GM21367 (cell line): ENCODE results near the gene HIVEP3.

Source experiments
- ATAC-seq: cut with Tn5 transposase; IDR thresholded peaks from one replicate; pipeline ENCODE4 v1.9.1; 2021; ENCODE audit not compliant: unreplicated experiment

The HIVEP3 gene

DNA sequence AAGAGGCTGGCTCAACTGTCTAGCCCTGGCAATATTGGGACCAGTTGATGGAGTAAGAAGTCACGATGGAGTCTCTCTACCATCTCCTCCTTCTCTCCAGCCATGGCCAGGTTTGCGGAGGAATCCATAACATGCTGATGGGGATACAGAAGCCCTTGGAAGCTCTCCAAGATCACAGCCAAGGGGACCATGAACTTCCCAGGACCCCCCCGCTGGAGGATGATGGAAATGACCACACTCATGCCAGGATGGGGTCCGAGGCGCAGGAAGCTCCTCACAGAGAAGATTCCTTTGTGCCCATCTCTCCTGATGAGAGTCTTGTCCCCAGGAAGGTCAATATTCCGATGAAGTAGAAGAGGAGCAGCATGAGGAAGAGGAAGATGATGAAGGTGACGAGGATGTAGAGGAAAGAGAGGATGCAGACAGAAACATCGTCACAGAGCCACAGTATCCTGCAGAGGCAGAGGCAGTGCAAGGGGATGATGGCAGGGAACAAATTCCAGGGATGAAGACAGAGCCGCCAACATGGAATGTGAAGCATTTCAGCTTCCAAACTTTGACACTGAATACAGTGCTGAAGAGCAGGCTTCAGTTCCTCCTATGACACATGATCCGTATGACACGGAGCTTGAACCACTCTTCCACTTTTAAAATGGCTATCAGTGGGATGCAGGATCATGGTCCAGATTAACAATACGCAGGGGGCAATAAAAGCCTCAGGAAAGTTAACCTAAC, 376.4 kb downstream of the HIVEP3 start:
- no peak for ATAC-seq

DNA sequence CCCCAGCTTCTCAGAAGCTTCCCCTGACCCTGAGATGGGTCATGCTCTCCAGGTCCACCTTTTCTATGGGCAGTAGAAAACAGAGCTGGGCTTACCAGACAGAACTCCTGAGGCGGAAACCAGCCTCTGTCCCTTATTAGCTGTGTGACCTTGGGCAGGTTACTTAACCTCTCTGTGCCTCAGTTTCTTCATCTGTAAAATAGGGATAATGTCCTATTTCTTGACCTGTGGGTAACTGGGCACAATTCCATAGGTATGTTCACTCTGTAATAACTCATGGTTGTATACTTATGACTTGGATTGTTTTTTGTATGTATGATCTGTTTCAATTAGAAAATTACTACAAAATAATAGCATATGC, 377.1 kb downstream of the HIVEP3 start:
- ATAC-seq: no peak

DNA sequence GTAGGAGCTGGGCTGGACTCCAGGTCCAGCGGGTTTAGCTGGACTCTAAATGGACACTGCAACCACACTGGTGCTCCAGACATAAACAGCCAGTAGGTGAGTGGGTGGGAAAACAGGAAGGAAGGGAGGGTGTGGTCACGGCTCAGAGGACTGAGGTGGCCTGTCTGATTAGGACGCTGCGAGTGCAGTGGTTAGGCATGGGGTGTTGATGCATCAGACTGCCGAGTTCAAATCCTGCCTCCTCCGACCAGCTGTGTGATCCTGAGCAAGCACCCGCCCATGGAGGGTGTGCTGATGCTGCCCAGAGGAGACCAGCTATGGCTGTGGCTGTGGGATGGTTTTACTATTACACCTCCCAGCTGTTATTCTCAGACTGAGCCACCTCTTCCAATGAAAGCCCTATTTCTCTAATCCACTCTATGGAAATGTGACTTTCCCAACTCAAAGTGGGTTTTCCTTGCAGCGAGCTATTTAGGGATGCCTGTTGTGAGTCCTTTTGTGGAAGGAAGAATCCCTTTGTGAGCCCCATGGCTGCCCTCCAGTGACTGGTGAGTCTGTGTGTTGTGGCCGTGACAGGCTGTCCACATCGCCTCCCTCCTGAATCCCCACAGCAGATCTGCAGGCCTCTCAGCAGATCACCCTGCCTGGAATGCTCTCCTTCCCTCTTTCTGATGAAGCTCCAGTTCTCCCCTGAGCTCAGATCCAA, 377.7 kb downstream of the HIVEP3 start:
- no peak for ATAC-seq

DNA sequence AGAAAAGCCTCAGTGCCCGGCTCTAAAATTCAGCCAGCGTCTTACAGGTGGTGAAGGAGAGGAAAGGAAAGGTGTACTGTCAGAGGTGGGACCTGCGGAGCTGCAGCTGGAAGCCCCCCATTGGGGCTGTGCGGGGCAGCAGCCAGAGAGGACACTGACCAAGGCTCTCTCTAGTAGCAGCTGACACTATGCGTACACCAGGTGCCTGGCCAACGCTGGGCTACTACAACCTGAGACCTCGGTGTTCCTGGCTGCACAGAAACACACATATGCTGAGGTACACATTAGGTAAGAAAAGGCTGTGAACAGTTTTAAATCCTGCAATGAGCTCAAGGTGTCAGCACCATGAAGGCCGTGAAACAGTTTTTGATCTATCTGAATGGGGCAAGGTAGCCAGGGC, 378.7 kb downstream of the HIVEP3 start:
- ATAC-seq: no peak

DNA sequence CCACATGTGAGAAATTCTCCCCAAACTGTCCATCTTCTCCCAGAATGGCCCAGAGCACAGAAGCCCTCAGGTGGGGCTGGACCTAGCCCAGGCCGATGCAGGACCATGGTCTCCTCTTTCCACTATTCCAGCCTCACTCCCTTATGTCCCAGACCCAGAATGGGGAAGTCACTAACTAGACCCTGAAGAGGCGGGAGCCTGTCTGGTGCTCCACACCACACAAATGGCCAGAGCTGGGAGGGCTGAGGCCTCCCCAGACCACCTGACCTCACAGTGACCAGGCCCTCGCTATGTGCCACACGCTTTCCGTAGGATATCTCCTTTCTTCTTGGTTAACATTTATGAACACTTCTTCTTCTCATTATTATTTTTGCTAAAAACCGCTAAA, 379.3 kb downstream of the HIVEP3 start:
- ATAC-seq: no peak

DNA sequence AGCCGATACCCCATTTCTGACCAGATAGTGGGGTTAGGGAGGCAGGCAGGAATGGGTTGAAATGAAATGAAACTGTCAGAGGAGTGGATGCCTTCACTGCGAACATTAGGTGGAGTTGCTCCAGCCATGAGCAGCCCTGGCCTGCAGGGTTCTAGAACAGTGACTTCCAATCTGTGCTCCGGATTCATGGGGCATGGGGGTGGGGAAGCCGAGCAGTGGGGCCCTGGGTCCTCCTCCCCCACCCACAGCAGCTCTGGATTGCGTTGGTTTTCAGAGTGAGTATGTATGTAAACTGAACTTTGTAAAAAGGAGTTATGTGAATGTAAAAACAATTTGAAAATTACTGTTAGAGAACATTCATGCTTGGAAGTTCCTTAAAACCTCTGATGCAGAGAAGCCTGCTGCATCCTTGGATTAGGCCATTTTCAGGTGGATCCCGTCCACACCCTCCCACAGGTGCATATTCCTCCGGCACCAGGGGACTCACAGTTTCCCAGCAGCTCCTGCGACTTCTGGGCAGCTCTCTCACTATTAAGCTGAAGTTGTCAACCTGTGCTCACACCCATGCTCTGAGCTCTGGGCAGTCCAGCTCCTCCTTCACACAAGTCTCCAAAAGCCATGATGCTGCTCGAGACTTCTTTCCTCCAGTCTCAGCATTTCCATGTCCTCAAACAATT, 379.8 kb downstream of the HIVEP3 start:
- no peak for ATAC-seq

DNA sequence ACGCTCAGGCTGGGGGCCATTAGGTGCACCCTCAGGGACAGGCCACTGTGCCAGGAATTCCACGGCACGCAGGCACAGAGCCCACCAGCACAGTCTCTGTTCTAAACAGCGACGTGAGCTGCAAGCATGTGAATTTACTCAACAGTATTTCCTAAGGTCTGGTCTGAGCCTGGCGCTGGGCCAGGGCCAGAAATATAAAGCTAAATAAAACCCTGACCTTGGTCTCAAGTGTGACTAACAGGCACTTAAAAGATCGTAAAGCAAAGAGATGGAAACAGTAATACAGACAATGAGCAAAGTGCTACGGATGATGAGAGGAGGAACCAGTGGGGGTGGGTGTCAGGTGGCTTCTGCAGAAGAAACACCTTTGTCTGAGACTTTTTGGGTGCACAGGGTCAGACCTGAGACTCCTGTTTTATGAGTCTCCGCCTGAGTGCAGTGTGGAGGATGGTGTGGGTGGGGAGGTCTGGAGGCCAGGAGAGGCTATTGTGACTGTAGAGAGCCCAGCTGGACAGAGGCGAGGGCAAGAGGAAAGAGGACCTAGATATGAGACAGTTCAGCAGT, 380.9 kb downstream of the HIVEP3 start:
- no peak for ATAC-seq

DNA sequence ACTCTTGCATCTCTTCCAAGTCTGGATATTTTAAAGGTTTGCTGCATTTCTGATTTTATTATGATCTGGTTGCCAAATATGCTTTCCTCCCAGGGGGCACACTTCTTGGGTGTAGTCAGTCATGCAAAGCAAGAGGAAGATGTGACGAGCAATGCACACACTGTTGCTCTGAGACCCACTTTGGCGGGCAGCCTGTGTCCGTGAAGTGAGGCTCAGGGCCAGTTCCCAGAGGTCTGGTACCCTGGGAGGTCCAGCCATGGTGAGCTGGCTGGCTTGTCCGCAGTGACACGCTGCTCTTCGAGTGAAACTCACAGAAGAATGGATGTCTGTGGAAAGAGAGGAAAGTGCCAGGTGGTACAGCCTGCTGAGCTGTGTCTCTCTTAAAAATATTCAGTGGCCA, 381.5 kb downstream of the HIVEP3 start:
- no peak for ATAC-seq

DNA sequence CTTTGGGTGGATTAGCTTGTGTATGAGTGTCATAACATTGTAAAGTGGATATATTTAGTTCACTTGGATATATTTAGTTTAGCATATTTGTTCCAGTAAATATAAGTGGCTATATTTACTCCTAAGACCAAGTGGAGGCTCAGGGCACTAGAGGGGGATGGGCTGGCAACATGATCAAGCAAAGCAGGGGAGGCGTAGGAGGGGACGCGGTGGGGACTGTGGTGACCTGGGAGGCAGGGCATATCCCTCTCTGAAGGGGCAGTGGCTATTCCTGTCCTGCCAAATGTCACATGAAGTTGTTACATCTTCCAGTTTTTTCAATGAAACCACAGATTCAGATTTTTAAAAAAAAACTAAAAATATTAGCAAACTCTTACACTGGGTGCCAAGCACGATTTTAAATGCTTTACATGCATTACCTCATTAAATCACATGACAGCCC, 382.3 kb downstream of the HIVEP3 start:
- ATAC-seq: no peak

DNA sequence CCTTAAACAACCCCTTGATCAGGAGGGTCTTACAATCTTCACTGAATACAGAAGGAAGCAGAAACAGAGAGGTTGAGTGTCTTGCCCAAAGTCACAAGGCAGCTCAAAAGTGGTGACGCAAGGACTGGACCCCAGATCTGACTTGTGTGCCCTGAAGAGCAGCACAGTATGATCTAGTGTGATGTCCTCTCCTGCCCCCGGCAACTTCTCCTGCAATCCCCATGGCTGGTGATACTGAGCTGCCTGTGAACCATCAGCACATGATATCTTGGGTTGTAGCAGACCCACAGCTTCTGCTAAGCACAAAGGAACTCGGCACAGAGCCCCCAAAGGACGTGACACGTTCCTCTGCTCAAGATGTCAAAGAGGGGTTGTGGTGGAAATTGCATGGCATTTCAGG, 383.0 kb downstream of the HIVEP3 start:
- ATAC-seq: no peak

DNA sequence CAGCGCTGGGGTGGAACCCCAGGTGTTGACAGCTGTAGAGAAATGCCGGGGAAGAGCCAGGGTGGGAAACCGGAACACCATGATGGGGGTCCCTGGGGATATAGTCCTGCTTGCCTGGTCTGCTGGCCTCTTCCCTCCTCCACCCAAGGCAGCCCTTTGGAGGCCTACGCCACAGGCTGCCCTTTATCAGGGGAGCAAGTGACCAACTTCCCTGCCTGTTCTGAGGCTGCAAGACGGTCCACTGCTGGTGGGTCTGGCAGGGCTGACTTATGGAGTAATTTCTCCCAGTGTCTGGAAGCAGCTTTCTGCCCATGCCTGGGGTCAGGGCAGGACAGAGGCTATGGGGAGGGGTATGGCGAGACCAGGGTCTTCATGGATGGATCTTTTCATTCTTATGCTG, 383.4 kb downstream of the HIVEP3 start:
- no peak for ATAC-seq

DNA sequence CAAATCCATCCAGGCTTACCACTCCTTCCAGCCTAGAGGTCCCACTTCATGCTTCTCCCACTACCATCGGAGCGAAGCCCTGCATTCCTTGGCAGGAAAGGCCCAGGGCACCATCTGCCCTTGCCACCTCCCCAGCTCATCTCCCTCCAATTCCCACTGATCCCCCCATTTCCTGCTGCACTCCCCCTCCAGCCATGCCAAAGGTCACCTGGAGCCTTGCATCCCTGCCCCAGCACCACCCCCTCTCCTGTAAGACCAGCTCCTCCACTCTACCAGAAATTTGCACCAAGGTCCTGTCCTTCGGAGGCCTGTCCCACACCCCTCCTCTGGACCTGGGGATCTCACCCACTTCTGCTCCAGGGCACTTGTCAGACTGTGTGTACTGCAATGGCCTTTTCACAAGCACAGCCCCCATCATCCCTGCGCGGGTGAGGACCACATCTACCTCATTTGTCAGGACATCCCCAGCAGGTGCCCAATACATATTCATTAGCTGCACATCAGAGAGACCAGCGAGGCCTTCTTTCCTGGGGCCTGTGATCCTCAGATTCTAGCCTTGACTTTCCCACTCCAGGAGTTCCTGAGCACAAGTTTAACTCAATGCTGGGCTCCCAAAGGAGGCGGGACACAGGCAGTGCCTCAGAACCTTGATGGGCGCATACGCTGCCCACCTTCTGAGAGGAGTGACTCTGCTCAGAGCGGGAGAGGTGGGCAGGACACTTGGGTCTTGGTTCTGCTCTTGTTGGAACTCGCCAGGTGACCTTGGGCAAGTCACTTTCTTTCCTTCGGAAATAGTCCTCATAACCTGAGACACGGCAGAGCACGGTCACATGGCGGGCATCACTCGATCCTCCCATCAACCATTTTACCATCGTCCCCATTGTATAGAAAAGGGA, 384.3 kb downstream of the HIVEP3 start:
- ATAC-seq: no peak

DNA sequence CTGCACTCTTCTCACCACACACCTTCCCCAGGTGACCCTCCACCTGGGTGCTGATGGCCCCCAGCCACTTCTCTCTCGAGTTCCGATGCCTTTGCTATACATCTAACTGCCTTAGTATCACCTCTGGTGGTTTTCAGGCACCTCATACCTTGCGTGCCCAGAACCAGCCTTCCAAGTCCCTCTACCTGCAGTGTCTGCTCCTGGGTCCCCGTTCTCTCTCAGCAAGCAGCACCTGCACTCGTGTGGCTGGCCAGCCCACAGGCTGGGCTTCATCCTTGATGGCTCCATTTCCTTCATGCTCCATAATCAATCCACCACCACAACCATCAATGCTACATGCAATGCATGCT, 385.0 kb downstream of the HIVEP3 start:
- no peak for ATAC-seq

DNA sequence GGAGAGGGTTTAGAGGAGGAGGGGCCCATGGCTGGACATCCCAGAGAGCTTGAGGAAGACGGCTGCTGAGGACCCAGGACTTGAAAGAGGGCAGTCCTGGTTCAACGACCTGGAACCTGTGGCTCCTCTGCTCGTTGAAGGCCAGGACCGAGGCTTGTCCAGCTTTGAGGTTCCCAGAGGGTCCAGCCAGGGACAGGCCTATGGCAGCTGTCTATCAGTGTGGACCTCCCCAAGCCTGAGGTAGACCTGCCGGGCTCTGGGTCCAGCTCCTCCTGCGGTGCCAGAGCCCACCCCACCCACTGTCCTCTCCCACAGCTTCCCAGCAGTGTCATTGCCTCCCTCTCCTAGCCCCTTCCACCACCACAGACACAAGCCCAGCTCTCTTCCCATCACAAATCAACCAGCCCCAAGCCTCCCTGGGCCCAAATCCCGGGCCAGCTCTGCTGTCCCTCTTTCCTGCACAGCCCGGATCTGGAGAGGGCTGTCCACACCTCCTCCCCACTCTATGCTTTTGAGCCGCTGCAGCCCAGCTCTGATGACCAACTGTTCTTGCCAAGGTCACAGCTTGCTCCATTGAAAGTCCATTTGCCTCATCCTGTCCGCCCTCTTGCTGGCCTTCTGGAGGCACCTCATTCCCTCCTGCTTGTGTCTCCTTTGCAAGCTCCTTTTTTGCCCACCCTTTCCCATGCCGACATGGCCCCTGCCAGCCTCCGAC, 385.5 kb downstream of the HIVEP3 start:
- ATAC-seq: no peak

DNA sequence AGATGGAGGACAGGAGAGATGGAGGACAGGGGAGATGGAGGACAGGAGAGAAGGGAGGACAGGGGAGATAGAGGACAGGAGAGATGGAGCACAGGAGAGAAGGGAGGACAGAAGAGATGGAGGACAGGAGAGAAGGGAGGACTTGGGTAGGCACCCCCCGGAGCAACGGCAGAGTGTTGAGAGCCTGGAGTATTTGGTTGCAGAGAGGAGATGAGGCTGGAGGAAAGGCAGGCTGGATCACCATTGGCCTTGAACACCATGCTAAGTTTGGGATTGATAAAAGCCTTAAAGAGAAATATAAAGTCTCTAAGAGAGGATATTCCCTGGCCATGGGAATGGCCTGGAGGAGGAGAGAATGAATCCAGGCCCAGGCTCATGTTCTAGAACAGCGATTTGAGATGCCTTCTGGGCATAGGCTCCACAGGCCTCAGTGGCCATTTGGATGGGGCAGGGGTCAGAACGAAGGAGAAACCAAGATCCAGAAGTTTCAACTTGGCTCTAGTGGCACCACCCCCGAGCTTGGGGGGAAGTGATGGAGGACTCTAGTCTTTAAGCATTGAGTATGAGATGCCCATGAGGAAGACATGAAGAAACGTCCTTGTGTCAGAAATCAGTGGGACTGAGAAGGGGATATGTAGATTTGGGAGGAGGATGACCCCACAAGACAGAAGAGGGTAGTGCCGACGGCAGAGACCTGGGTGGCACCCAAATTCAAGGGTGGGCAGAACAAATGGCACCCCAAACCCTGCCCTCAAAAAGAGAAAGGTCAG, 386.3 kb downstream of the HIVEP3 start:
- ATAC-seq: no peak

DNA sequence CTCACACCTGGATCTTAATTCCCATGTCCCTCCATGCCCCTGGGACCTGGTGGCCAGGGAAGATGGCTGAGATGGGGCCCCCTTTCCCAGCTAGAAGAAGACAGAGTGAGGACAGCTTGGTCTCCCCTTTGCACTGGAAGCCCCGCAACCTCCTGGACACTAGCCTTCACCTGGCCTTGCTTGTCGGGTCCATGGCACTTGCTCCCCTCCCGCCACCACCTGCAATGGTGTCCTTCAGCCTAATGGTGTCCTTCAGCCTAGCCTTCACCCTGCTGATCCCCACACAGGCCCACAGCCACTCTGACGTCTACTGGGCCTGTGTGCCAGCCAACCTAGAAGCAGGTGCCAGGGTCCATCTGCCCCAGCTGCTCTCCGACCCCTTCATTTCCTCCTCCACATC, 388.3 kb downstream of the HIVEP3 start:
- no peak for ATAC-seq

DNA sequence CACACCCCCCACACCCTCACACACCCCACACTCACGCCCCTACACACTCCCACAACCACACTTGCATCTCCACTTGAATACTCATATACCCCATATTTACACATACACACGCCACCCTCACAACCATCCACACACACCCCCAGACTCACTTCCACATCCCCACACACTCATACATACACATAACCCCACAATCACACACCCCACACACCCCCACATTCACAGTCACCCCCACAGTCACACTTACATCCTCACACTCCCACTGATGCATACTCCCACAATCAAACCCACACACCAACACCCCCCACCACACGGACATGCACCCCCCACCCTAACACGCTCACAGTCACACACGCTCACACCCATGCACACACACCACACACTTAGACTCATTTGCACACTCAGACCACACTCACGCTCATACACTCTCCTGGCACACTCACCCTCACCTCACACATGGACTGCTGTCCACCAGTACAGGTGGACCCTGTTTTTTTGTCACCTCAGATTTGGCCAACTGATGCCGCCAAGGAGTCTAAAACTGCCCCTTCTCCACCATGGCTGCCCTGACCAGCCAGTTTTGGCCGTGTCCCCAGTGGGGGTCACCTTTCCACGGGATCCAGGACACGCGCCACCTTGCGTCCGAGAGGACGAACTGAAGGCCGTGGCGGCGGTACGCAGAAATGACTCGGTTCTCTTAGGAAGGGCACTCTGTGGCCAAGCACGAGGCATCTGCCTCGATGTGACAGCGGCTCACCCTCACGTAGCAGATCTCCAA, 388.9 kb downstream of the HIVEP3 start:
- no peak for ATAC-seq

DNA sequence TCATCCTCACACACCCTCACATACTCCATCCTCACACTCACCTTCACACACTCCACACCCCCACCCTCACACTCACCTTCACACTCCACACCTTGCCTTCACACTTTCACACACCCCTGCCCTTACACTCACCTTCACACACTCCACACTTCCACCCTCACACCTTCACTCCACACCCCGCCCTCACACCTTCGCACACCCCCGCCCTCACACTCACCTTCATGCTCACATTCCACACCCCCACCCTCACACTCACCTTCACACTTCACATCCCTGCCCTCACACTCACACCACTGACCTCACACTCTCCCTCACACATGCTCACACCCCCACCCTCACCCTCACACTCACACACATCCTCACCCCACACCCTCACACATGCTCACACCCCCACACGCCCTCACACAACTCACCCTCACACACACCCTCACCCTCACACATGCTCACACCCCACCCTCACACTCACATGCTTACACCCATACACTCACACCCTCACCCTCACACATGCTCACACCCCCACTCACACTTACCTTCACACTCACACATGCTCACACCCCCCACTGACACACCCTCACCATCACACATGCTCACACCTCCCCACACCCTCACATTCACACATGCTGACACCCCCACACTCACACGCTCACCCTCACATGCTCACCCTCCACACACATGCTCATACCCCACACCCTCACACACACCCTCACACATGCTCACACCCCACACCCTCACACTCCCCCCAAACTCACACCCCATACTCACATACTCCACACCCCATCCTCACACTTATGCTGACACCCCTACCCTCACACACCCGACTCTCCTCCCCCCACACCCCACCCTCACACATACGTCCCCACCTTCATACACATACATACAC, 389.8 kb downstream of the HIVEP3 start:
- no peak for ATAC-seq
